ENCODE results near the gene ZEB2. TPM values are rescaled to one million over a fixed set of nuclear protein-coding genes. Genes with fewer than 3 reads are reported as not detected.

The ZEB2 gene
- total RNA-seq (2022; extraction: Qiagen RNA extraction; ENCODE audit: low read depth) = 3.4 to 8.1 TPM (median 4.6 TPM) in 5 replicates

GRCh38 chr2:144519934-144520731 is at the start of gene ZEB2:
TSS of gene ZEB2 (minus strand) at chr2:144520119. CDS start at chr2:144517350, 2,769 bp downstream.

